Ectodermal cell (in vitro differentiated cells): ENCODE results near the gene LYPD1.

ENCODE experiments used
- H3K27ac ChIP-seq: 2 replicates; pipeline ENCODE4 v1.7.0; 2013; ENCODE audit warnings: mild to moderate bottlenecking, low read depth, low read length; ENCODE audit not compliant: insufficient read depth, poor library complexity, severe bottlenecking
- H3K27me3 ChIP-seq: 2 replicates; pipeline ENCODE4 v1.7.0; 2013; ENCODE audit warnings: mild to moderate bottlenecking, low read length; ENCODE audit not compliant: insufficient read depth, control insufficient read depth, poor library complexity, severe bottlenecking
- H3K36me3 ChIP-seq: one replicate; pipeline ENCODE4 v1.7.0; 2013; ENCODE audit warnings: low read length; ENCODE audit not compliant: control insufficient read depth, insufficient read depth
- H3K4me1 ChIP-seq: one replicate; pipeline ENCODE4 v1.7.0; 2013; ENCODE audit warnings: low read length; ENCODE audit not compliant: control insufficient read depth, insufficient read depth
- H3K4me3 ChIP-seq: 2 replicates; pipeline ENCODE4 v1.7.0; 2013; ENCODE audit warnings: low read depth, low read length, control low read depth; ENCODE audit not compliant: insufficient read depth
- H3K9me3 ChIP-seq: 2 replicates; pipeline ENCODE4 v1.7.0; 2013; ENCODE audit warnings: mild to moderate bottlenecking, low read length, moderate library complexity; ENCODE audit not compliant: control insufficient read depth
- WGBS, 2 experiments: methylation state at CpG; one replicate each; pipeline ENCODE4 v1.1.7; 2013; ENCODE audit warnings: missing lambda C conversion rate in 2 of 2; 5-methylcytosine and 5-hydroxymethylcytosine counted together

The LYPD1 gene

GRCh38 chr2:132691556-132691955, 21.6 kb upstream of the LYPD1 start:
- Histone ChIP-seq H3K27ac (no peak overlapping the region), H3K9me3 (no peaks in the 10 kb centered on the region), H3K36me3 (no peaks in the 10 kb centered on the region), H3K27me3 (no peaks in the 10 kb centered on the region), H3K4me1 (no peaks in the 10 kb centered on the region), H3K4me3 (no peak overlapping the region)
- WGBS, 2 experiments: 92 to 93% methylated on average over 4 of the region's 4 CpGs

- Histone ChIP-seq H3K4me1 (no peaks in the 10 kb centered on the region), H3K27ac (no peak overlapping the region), H3K27me3 (no peaks in the 10 kb centered on the region), H3K9me3 (no peaks in the 10 kb centered on the region), H3K4me3 (no peak overlapping the region), H3K36me3 (no peaks in the 10 kb centered on the region)
- 92 to 97% methylated on average over 1 of the region's 1 CpG for WGBS, 2 experiments
Observed at GRCh38 chr2:132690664-132691303, 20.8 kb upstream of the LYPD1 start.

DNA sequence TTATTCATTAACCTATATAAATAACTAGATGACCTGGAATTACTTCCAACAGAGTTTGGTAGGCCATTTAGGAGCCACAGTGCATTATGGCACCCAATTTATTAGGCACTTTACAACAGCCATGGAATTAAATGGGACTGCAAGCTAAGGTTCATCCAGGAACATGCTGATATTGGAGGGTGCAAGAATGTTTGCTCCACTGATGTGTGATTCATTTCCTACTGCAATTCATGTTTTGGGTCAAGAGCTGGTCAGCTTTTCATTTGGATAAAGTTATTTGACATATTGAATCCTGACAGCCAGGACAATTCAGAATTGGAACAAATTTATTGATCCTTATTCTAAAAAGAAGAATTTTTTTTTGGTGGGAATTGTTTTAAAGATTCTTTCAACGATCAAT, 11.8 kb upstream of the LYPD1 start:
- no peaks in the 10 kb centered on the region for H3K36me3 ChIP-seq
- H3K27ac ChIP-seq: no peak overlapping the region
- H3K27me3 ChIP-seq: no peaks in the 10 kb centered on the region
- WGBS, 2 experiments: 94 to 100% methylated on average over 1 of the region's 1 CpG
- H3K9me3 ChIP-seq: no peaks in the 10 kb centered on the region
- no peaks in the 10 kb centered on the region for H3K4me1 ChIP-seq
- no peak overlapping the region for H3K4me3 ChIP-seq

- H3K4me1 ChIP-seq: no peaks in the 10 kb centered on the region
- WGBS, 2 experiments: 92 to 93% methylated on average over 3 of the region's 3 CpGs
Observed at GRCh38 chr2:132680544-132680943, 10.5 kb upstream of the LYPD1 start.

DNA sequence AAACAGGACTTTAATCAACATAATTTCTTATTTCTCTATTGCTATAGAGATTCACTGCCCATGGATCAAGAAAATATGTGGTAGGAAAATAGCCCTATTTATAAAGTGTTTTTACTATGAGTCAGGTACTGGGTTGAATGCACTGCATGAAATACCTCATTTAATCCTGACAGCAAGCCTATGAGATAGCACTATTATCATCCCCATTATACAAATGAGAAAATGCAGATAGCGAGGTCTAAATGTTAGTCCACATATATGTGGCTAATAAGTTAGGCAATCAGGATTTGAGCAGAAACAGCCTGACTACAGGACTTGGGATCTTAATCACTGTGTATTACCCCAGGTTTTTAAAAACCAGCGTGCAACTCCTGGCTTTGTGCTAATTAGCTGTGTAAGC, 8.5 kb upstream of the LYPD1 start:
- 96 to 97% methylated on average over 2 of the region's 2 CpGs for WGBS, 2 experiments

More at GRCh38 chr2:132680544-132680943, 10.5 kb upstream of the LYPD1 start:
- Histone ChIP-seq H3K36me3 (no peaks in the 10 kb centered on the region), H3K27ac (no peak overlapping the region), H3K4me3 (no peak overlapping the region), H3K9me3 (no peaks in the 10 kb centered on the region), H3K27me3 (no peaks in the 10 kb centered on the region)

DNA sequence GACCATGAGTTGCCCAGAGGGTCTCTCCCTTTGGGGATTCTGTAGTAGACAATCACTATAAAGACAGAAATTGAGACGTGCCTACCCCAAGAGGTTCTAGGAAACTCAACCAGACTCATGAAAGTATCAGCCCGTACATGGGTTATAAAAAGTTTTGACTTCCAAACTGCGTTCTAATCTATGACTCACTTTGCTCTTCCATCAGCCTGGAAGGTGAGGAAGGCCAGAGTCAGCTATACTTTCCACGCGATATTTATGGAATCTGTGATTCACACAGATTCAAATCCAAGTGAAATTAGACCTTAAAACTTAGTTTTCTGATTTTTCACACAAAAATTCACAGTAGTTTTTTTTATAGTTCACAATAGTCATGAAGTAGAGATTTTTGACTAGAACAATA, 7.7 kb upstream of the LYPD1 start:
- Histone ChIP-seq H3K36me3 (no peaks in the 10 kb centered on the region), H3K9me3 (no peaks in the 10 kb centered on the region), H3K27ac (no peak overlapping the region), H3K4me1 (no peaks in the 10 kb centered on the region), H3K27me3 (no peaks in the 10 kb centered on the region), H3K4me3 (no peak overlapping the region)
- WGBS, 2 experiments: 94 to 96% methylated on average over 5 of the region's 5 CpGs

More for the DNA sequence above, 8.5 kb upstream of the LYPD1 start:
- no peaks in the 10 kb centered on the region for H3K36me3 ChIP-seq
- no peaks in the 10 kb centered on the region for H3K27me3 ChIP-seq
- H3K9me3 ChIP-seq: no peaks in the 10 kb centered on the region
- no peaks in the 10 kb centered on the region for H3K4me1 ChIP-seq
- H3K27ac ChIP-seq: no peak overlapping the region
- no peak overlapping the region for H3K4me3 ChIP-seq

GRCh38 chr2:132676999-132677398, 7.0 kb upstream of the LYPD1 start:
- no peaks in the 10 kb centered on the region for H3K4me1 ChIP-seq
- peaks cover 4% of the 10 kb centered on the region for H3K27me3 ChIP-seq
- H3K4me3 ChIP-seq: no peak overlapping the region
- no CpG with 5 or more reads among the region's 2 CpGs for WGBS, 2 experiments
- no peak overlapping the region for H3K27ac ChIP-seq
- no peaks in the 10 kb centered on the region for H3K36me3 ChIP-seq
- H3K9me3 ChIP-seq: no peaks in the 10 kb centered on the region

DNA sequence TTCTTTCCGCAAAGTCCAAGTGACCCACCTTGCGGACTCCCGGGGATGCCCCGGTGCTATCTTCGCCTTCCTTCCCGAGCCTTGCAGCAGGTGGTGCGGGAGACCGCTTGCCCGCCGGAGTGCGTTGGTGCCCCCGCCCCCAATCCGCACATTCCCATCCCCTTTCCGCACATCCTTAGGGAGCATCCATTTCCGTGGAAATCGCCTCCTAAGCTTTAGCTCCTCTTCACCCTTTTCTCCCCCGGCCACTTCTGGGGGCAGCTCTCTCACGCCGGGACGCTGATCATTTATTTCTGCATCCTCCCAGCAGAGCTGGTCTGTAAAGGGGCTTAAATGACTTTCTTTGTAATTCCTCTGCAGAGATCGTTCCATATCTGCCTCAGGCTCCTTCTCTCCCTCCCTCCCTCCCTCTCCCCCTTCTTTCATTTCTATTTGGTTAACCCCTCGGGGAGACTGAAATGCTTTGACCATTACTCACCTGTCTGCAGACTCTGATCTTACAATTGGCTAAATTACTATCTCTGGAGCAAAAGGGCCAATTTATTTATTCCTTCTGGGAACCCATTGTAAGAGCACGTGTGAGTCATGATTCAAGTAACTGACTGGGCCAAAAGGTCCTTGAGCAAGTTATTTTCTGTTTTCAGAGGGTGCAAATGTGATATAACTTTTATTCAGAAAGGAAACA, 1.3 kb upstream of the LYPD1 start:
- Histone ChIP-seq H3K4me3 (peak overlapping the region; percentile 54), H3K4me1 (peaks cover 12% of the 10 kb centered on the region), H3K27ac (no peak overlapping the region), H3K27me3 (peaks cover 56% of the 10 kb centered on the region), H3K9me3 (no peaks in the 10 kb centered on the region), H3K36me3 (no peaks in the 10 kb centered on the region)
- WGBS, 2 experiments: 1% methylated on average over 23 of the region's 23 CpGs

- no peak overlapping the region for H3K27ac ChIP-seq
- H3K36me3 ChIP-seq: no peaks in the 10 kb centered on the region
- peaks cover 58% of the 10 kb centered on the region for H3K27me3 ChIP-seq
- 0 to 1% methylated on average over 43 to 44 of the region's 44 CpGs for WGBS, 2 experiments
- peak overlapping the region; percentile 54 for H3K4me3 ChIP-seq
- H3K4me1 ChIP-seq: peaks cover 12% of the 10 kb centered on the region
- H3K9me3 ChIP-seq: no peaks in the 10 kb centered on the region
Observed at GRCh38 chr2:132670496-132671150, 618 bp upstream of the LYPD1 start.
